H1 (cell line): Measurements from ENCODE around the gene OTUD4. TPM values are rescaled to one million over a fixed set of nuclear protein-coding genes. Genes with fewer than 3 reads are reported as not detected.

ENCODE experiments used
- CTCF ChIA-PET: fragments of 300-600 bp; sonication (Branson Sonifier 250); formaldehyde crosslinking; loops from one replicate; lab custom pipeline; 2021; ENCODE audit not compliant: partially characterized antibody; lab: Charles Lee
- POLR2A ChIA-PET: fragments of 300-600 bp; sonication (Branson Sonifier 250); formaldehyde crosslinking; loops from one replicate; lab custom pipeline; 2021; ENCODE audit warnings: inconsistent platforms; ENCODE audit not compliant: partially characterized antibody; lab: Charles Lee
- DNase-seq, 2 experiments: peaks; one replicate each; pipeline versions ENCODE4 v3.0.0 to v3.0.0-alpha.2; 2010 to 2022; ENCODE audit warnings: low spot score in 2 of 2, low read depth in 1 of 2, mixed read lengths in 1 of 2
- FAIRE-seq: peaks from 2 replicates; lab custom pipeline; 2011; peaks lifted over from hg19 to GRCh38; lab: Jason Lieb, UNC
- H2AFZ ChIP-seq: 2 replicates; pipeline ENCODE4 v1.8.1; 2012; ENCODE audit warnings: low read length, inconsistent platforms
- H2AK5ac ChIP-seq: 2 replicates; pipeline ENCODE4 v1.6.1; 2013; ENCODE audit warnings: low read depth, low read length
- H2BK120ac ChIP-seq: replicated peaks from 2 replicates; pipeline ENCODE3; 2013; ENCODE audit warnings: low read depth, low read length, inconsistent platforms
- H2BK12ac ChIP-seq: 2 replicates; pipeline ENCODE4 v1.6.1; 2013; ENCODE audit warnings: low read depth, low read length
- H2BK15ac ChIP-seq: 2 replicates; pipeline ENCODE4 v1.6.1; 2013; ENCODE audit warnings: low read length
- H2BK20ac ChIP-seq: 2 replicates; pipeline ENCODE4 v1.6.1; 2013; ENCODE audit warnings: low read length
- H2BK5ac ChIP-seq: 2 replicates; pipeline ENCODE4 v1.6.1; 2013; ENCODE audit warnings: low read depth, low read length
- H3K14ac ChIP-seq: 2 replicates; pipeline ENCODE4 v1.6.1; 2013; ENCODE audit warnings: inconsistent platforms; ENCODE audit not compliant: insufficient read length
- H3K18ac ChIP-seq: 2 replicates; pipeline ENCODE4 v1.6.1; 2013; ENCODE audit warnings: low read length; ENCODE audit errors: extremely low read depth
- H3K23ac ChIP-seq: 2 replicates; pipeline ENCODE4 v1.6.1; 2013; ENCODE audit warnings: inconsistent platforms; ENCODE audit not compliant: insufficient read length
- H3K23me2 ChIP-seq: 2 replicates; pipeline ENCODE4 v1.6.1; 2013; ENCODE audit warnings: low read depth, low read length
- H3K27ac ChIP-seq: 2 replicates; pipeline ENCODE4 v1.6.1; 2011; ENCODE audit warnings: low read depth, low read length, inconsistent platforms
- H3K27me3 ChIP-seq, 4 experiments: replicated peaks in 1 of 4; 1 replicate in 1 of 4; 2 replicates in 3 of 4; pipeline versions ENCODE4 v1.6.1 to v1.8.1; 2011 to 2013; ENCODE audit warnings: low read length in 3 of 4, mild to moderate bottlenecking in 3 of 4, inconsistent platforms in 2 of 4, mixed read lengths in 2 of 4, moderate library complexity in 1 of 4; ENCODE audit not compliant: control insufficient read depth in 3 of 4, insufficient read depth in 3 of 4; ENCODE audit errors: extremely low read depth in 1 of 4
- H3K36me3 ChIP-seq, 4 experiments: 2 replicates each; pipeline versions ENCODE4 v1.6.1 to v1.8.1; 2011 to 2013; ENCODE audit warnings: mild to moderate bottlenecking in 4 of 4, low read length in 3 of 4, moderate library complexity in 2 of 4, control low read depth in 1 of 4, inconsistent platforms in 1 of 4; ENCODE audit not compliant: insufficient read depth in 4 of 4, control insufficient read depth in 2 of 4
- H3K4ac ChIP-seq: replicated peaks from 2 replicates; pipeline ENCODE3; 2013; ENCODE audit warnings: low read length, low read depth, mixed read lengths, inconsistent platforms; ENCODE audit not compliant: insufficient read length
- H3K4me1 ChIP-seq, 4 experiments: replicated peaks in 1 of 4; 1 replicate in 1 of 4; 2 replicates in 3 of 4; pipeline versions ENCODE4 v1.6.1 to v1.8.1; 2011 to 2013; ENCODE audit warnings: low read length in 3 of 4, inconsistent platforms in 2 of 4, mixed read lengths in 1 of 4; ENCODE audit not compliant: insufficient read depth in 4 of 4, control insufficient read depth in 3 of 4
- H3K4me2 ChIP-seq, 2 experiments: 2 replicates each; pipeline versions ENCODE4 v1.6.1 to v1.8.1; 2011 to 2013; ENCODE audit warnings: low read depth in 2 of 2, low read length in 2 of 2, control low read depth in 1 of 2, inconsistent platforms in 1 of 2, mild to moderate bottlenecking in 1 of 2; ENCODE audit not compliant: insufficient read depth in 1 of 2
- H3K4me3 ChIP-seq, 4 experiments: fragments of 200-600, 300-600 bp in 1 of 4; sonication (generic), shearing (Covaris generic), sonication (Bioruptor Twin) in 1 of 4; 2 replicates each; pipeline versions ENCODE4 v1.5.1 to v1.8.1; 2011 to 2016; ENCODE audit warnings: low read length in 4 of 4, low read depth in 3 of 4, control low read depth in 2 of 4, inconsistent platforms in 2 of 4, mild to moderate bottlenecking in 2 of 4, mixed read lengths in 1 of 4, moderate library complexity in 1 of 4; ENCODE audit not compliant: insufficient read depth in 2 of 4; ENCODE audit errors: extremely low read depth in 1 of 4
- H3K56ac ChIP-seq: replicated peaks from 2 replicates; pipeline ENCODE3; 2013; ENCODE audit warnings: low read depth, mild to moderate bottlenecking, mixed read lengths, low read length, inconsistent platforms; ENCODE audit not compliant: insufficient read length
- H3K79me1 ChIP-seq: 2 replicates; pipeline ENCODE4 v1.6.1; 2013; ENCODE audit warnings: low read depth, low read length, control low read depth
- H3K79me2 ChIP-seq, 2 experiments: 2 replicates each; pipeline versions ENCODE4 v1.6.1 to v1.8.1; 2012 to 2013; ENCODE audit warnings: low read length in 2 of 2, mild to moderate bottlenecking in 2 of 2, inconsistent platforms in 1 of 2; ENCODE audit not compliant: insufficient read depth in 2 of 2, control insufficient read depth in 1 of 2
- H3K9ac ChIP-seq, 4 experiments: replicated peaks in 1 of 4; 1 replicate in 1 of 4; 2 replicates in 3 of 4; pipeline versions ENCODE4 v1.6.1 to v1.8.1; 2011 to 2013; ENCODE audit warnings: low read depth in 3 of 4, low read length in 3 of 4, control low read depth in 2 of 4, mild to moderate bottlenecking in 2 of 4, moderate library complexity in 2 of 4, inconsistent platforms in 1 of 4; ENCODE audit errors: extremely low read depth in 1 of 4
- H3K9me3 ChIP-seq, 2 experiments: 2 replicates each; pipeline versions ENCODE4 v1.6.1 to v1.8.1; 2012 to 2013; ENCODE audit warnings: mild to moderate bottlenecking in 2 of 2, moderate library complexity in 2 of 2, control low read depth in 1 of 2, inconsistent platforms in 1 of 2, low read depth in 1 of 2, low read length in 1 of 2, mixed read lengths in 1 of 2; ENCODE audit not compliant: insufficient read depth in 2 of 2
- H4K20me1 ChIP-seq, 2 experiments: replicated peaks in 1 of 2; 2 replicates each; pipeline versions ENCODE3 to v1.8.1; 2011 to 2013; ENCODE audit warnings: inconsistent platforms in 2 of 2, low read length in 2 of 2, mild to moderate bottlenecking in 1 of 2; ENCODE audit not compliant: insufficient read depth in 2 of 2, control insufficient read depth in 1 of 2
- H4K5ac ChIP-seq: 2 replicates; pipeline ENCODE4 v1.6.1; 2013; ENCODE audit warnings: low read length, low read depth, mixed read lengths, inconsistent platforms; ENCODE audit not compliant: insufficient read length
- H4K8ac ChIP-seq: 2 replicates; pipeline ENCODE4 v1.8.0; 2013; ENCODE audit warnings: mild to moderate bottlenecking, moderate library complexity, low read length, inconsistent platforms; ENCODE audit not compliant: insufficient read depth; ENCODE audit errors: extremely low read depth
- H4K91ac ChIP-seq: replicated peaks from 2 replicates; pipeline ENCODE3; 2013; ENCODE audit warnings: low read length, mixed read lengths, inconsistent platforms; ENCODE audit not compliant: insufficient read length
- BACH1 ChIP-seq: IDR thresholded peaks from 2 replicates; pipeline ENCODE4 v1.6.1; 2012; ENCODE audit warnings: low read length, improper control_type of control experiment
- CTBP2 ChIP-seq: IDR thresholded peaks from 2 replicates; pipeline ENCODE4 v1.7.0; 2011; ENCODE audit warnings: borderline replicate concordance, mild to moderate bottlenecking, moderate library complexity, mixed read lengths, low read length; ENCODE audit not compliant: insufficient read depth, insufficient read length
- FOSL1 ChIP-seq: IDR thresholded peaks from 2 replicates; pipeline ENCODE4 v1.6.1; 2011; ENCODE audit warnings: mild to moderate bottlenecking, low read depth, low read length, moderate library complexity; ENCODE audit not compliant: insufficient read depth
- HDAC2 ChIP-seq, 2 experiments: fragments of 300-600 bp in 1 of 2; sonication (generic) in 1 of 2; IDR thresholded peaks; 2 replicates each; pipeline ENCODE4 v1.6.1; 2011 to 2012; ENCODE audit warnings: low read depth in 2 of 2, low read length in 2 of 2, mild to moderate bottlenecking in 2 of 2, moderate library complexity in 2 of 2, borderline replicate concordance in 1 of 2, inconsistent platforms in 1 of 2
- HDAC6 ChIP-seq: IDR thresholded peaks from one replicate; pipeline ENCODE4 v1.7.1; 2012; ENCODE audit warnings: low read depth, mild to moderate bottlenecking, inconsistent platforms, low read length, moderate library complexity
- JUND ChIP-seq: IDR thresholded peaks from 2 replicates; pipeline ENCODE4 v1.6.1; 2011; ENCODE audit warnings: mild to moderate bottlenecking, improper control_type of control experiment, low read length
- KDM1A ChIP-seq: fragments of 200-600, 300-600 bp; sonication (generic); IDR thresholded peaks from 2 replicates; pipeline ENCODE4 v1.7.1; 2016; ENCODE audit warnings: mild to moderate bottlenecking, low read length, borderline replicate concordance
- KDM5A ChIP-seq: fragments of 200-600 bp; IDR thresholded peaks from 2 replicates; pipeline ENCODE4 v1.7.1; 2012; ENCODE audit warnings: mild to moderate bottlenecking, low read length, inconsistent platforms, mixed read lengths
- MAX ChIP-seq: IDR thresholded peaks from 2 replicates; pipeline ENCODE4 v1.6.1; 2012; ENCODE audit warnings: inconsistent platforms
- POLR2A ChIP-seq, 2 experiments: IDR thresholded peaks; 1 replicate in 1 of 2; 2 replicates in 1 of 2; pipeline ENCODE4 v1.6.1; 2011; ENCODE audit warnings: low read depth in 2 of 2, low read length in 2 of 2, mild to moderate bottlenecking in 2 of 2; ENCODE audit errors: control extremely low read depth in 1 of 2
- POLR2AphosphoS5 ChIP-seq: IDR thresholded peaks from 2 replicates; pipeline ENCODE4 v1.6.1; 2011; ENCODE audit warnings: low read depth, low read length
- RAD21 ChIP-seq, 2 experiments: IDR thresholded peaks in 1 of 2; conservative IDR thresholded peaks in 1 of 2; 2 replicates each; pipeline ENCODE4 v1.6.1; 2011; ENCODE audit warnings: low read depth in 2 of 2, low read length in 2 of 2, improper control_type of control experiment in 1 of 2, inconsistent platforms in 1 of 2, mild to moderate bottlenecking in 1 of 2, moderate library complexity in 1 of 2
- SUZ12 ChIP-seq: fragments of 200-600 bp; sonication (generic); IDR thresholded peaks from 2 replicates; pipeline ENCODE4 v1.6.1; 2012; ENCODE audit warnings: mild to moderate bottlenecking, inconsistent platforms, low read length, moderate library complexity, mixed read lengths
- USF2 ChIP-seq: IDR thresholded peaks from 2 replicates; pipeline ENCODE4 v1.6.1; 2011; ENCODE audit warnings: low read length, improper control_type of control experiment
- polyA plus RNA-seq, 7 experiments: library from polyadenylated mRNA; depleted of rRNA in 3 of 7; stranded (reverse) in 5 of 7; unstranded in 2 of 7; fragments of >200 nt in 5 of 7; fragments of 200-250 nt in 2 of 7; gene quantifications; 1 replicate in 5 of 7; 2 replicates in 1 of 7; 4 replicates in 1 of 7; pipeline versions ENCODE4 v1.2.1 to v1.2.3, GENCODE V29; 2011 to 2013; ENCODE audit warnings: missing spikeins in 2 of 7, mixed read lengths in 2 of 7
- total RNA-seq: library from RNA; stranded (reverse); fragmentation: NEBNext Ultra II Directional; extraction: Animal tissue kit (Norgen Biotek cat#: 25700); gene quantifications from 2 replicates; pipeline ENCODE4 v1.2.1, GENCODE V29; 2021

Gene OTUD4
- total and polyA plus RNA-seq, 2 of the 8 experiments (the other 6 are each of a cell fraction or from before 2014, with no cell fraction given), result 17.4 to 57.0 TPM

GRCh38 chr4:145130130-145130529 lies 50.3 kb downstream of the OTUD4 start:
- H3K4ac ChIP-seq, result no peak overlapping the region
- H3K36me3 ChIP-seq, result peaks cover 3 to 40% (median 13%) of the 10 kb centered on the region in 4 experiments; a peak in 7 of 8 replicates
- ChIA-PET POLR2A (interaction anchor here (0.6 to 1.4 kb wide), 3 partner anchors 9 to 489 kb away, joined by 3 to 4 read pairs (median 3); partner anchors contain the start of gene MMAA), CTCF (no interaction called here)
- H3K9ac ChIP-seq, result no peak overlapping the region
- no peak overlapping the region for H2BK12ac ChIP-seq
- DNase-seq (no peak), FAIRE-seq (no peak)
- no peaks in the 10 kb centered on the region for H3K79me2 ChIP-seq
- no peak overlapping the region for H3K56ac ChIP-seq
- H2BK20ac ChIP-seq, result no peak overlapping the region
- H3K4me3 ChIP-seq, result no peak overlapping the region
- no peak overlapping the region for H3K27ac ChIP-seq
- no peak overlapping the region for H3K18ac ChIP-seq
- H3K27me3 ChIP-seq, result no peaks in the 10 kb centered on the region
- no peak overlapping the region for H2AFZ ChIP-seq
- no peaks in the 10 kb centered on the region for H3K9me3 ChIP-seq
- no peak overlapping the region for H3K14ac ChIP-seq
- H3K4me2 ChIP-seq, result no peak overlapping the region
- H2BK15ac ChIP-seq, result no peak overlapping the region
- H4K5ac ChIP-seq, result no peak overlapping the region
- peaks cover 0 to 1% of the 10 kb centered on the region in 2 experiments for H4K20me1 ChIP-seq
- H2BK120ac ChIP-seq, result no peak overlapping the region
- H3K79me1 ChIP-seq, result no peaks in the 10 kb centered on the region
- H2AK5ac ChIP-seq, result no peak overlapping the region
- H2BK5ac ChIP-seq, result no peak overlapping the region
- H4K8ac ChIP-seq, result no peak overlapping the region
- H3K4me1 ChIP-seq, result no peaks in the 10 kb centered on the region
- H3K23me2 ChIP-seq, result no peaks in the 10 kb centered on the region
- no peak overlapping the region for H4K91ac ChIP-seq
- no peak overlapping the region for H3K23ac ChIP-seq
- TF ChIP-seq JUND, result no peak
- TF ChIP-seq FOSL1, result no peak
- no peak for TF ChIP-seq HDAC2 (IDR thresholded peaks at IDR 0.05; ENCODE audit: borderline replicate concordance in 1 of 2, low read depth in 2 of 2, low read length in 2 of 2)
- TF ChIP-seq CTBP2, result no peak
- no peak for TF ChIP-seq POLR2AphosphoS5
- TF ChIP-seq USF2, result no peak
- no peak for TF ChIP-seq RAD21 (IDR thresholded peaks at IDR 0.05 in 1 of 2, conservative IDR thresholded peaks at IDR 0.05 in 1 of 2; ENCODE audit: low read depth in 2 of 2, low read length in 2 of 2)
- no peak for TF ChIP-seq KDM5A
- TF ChIP-seq HDAC6, result no peak
- TF ChIP-seq KDM1A, result no peak
- no peak for TF ChIP-seq POLR2A (IDR thresholded peaks at IDR 0.05; ENCODE audit: control extremely low read depth in 1 of 2, low read depth in 2 of 2, low read length in 2 of 2)
- no peak for TF ChIP-seq BACH1
- TF ChIP-seq MAX, result no peak
- no peak for TF ChIP-seq SUZ12
